OCI-LY7 (cell line): ENCODE data around the gene C1orf105.

Experiments
- EZH2phosphoT487 ChIP-seq: fragments of 200-600 bp; sonication (generic); IDR thresholded peaks from 2 replicates; pipeline ENCODE4 v1.6.1; 2018; ENCODE audit warnings: low read depth, borderline replicate concordance, mild to moderate bottlenecking, mixed run types, antibody characterized with exemption, low read length, moderate library complexity, mixed read lengths
- TF ChIP-seq, protein P1 (sequence below): fragments of 200-600 bp; sonication (generic); conservative IDR thresholded peaks from 2 replicates; pipeline ENCODE4 v1.5.1; 2014; ENCODE audit warnings: mild to moderate bottlenecking, antibody characterized with exemption, low read length, moderate library complexity, mixed read lengths

DNA sequence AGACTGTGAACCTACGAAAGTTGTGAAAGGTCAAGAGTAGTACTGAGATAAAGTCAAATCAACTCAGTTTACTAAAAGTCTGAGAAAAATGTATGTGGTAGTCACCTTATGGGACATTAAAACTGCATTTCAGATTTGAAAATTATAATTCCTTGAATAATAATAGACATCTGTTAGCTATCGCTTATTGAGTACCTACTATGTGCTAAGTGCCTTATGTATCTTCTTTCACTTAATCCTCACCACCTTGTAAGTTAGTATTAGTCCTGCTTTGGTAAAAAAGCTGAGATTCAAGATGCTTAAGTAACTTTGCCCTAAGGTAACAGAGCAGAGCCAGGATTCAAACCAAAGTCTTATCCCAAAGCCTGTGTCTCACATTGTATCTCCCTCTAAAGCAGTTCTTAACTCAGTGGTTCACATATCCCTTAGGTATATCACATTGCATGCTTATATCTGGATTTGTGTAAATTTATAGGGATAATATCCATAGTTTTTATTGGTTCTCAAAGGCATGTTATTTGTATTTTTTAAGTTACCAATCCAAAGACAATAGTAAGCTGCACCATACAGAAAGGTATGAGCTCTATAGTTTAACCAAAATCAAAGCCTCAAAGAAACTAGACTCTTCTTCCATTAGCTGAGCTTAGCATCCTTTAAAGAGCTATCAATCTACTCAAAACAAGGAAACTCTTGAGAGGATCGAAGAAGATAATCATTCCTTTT lies 22.5 kb downstream of the C1orf105 start:
- TF ChIP-seq, protein P1, sequence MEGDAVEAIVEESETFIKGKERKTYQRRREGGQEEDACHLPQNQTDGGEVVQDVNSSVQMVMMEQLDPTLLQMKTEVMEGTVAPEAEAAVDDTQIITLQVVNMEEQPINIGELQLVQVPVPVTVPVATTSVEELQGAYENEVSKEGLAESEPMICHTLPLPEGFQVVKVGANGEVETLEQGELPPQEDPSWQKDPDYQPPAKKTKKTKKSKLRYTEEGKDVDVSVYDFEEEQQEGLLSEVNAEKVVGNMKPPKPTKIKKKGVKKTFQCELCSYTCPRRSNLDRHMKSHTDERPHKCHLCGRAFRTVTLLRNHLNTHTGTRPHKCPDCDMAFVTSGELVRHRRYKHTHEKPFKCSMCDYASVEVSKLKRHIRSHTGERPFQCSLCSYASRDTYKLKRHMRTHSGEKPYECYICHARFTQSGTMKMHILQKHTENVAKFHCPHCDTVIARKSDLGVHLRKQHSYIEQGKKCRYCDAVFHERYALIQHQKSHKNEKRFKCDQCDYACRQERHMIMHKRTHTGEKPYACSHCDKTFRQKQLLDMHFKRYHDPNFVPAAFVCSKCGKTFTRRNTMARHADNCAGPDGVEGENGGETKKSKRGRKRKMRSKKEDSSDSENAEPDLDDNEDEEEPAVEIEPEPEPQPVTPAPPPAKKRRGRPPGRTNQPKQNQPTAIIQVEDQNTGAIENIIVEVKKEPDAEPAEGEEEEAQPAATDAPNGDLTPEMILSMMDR = no peak
- TF ChIP-seq EZH2phosphoT487 = no peak
